Right forelimb (tissue), 1 donor: ENCODE results near the gene VAT1.
A peak's percentile ranks its signal among the peaks of the same experiment; 100 is the strongest.
"Not testable (repeated sequence)": the region's sequence is repeated elsewhere in the genome, so short reads cannot be mapped to it uniquely, and the experiment has no call there.

Source experiments
- DNase-seq: peaks from one replicate; pipeline ENCODE4 v3.0.0-alpha.2; 2018

Gene VAT1

GRCh38 chr17:43006639-43007551, 15.3 kb downstream of the VAT1 start, which contains the start of gene IFI35:
IFI35 (plus strand) TSS chr17:43006784; CDS start chr17:43006948, 164 bp downstream.
- DNase-seq: peak; percentile 86

GRCh38 chr17:43003542-43004172, 18.5 kb downstream of the VAT1 start:
- no peak for DNase-seq

GRCh38 chr17:43000894-43001293, 21.3 kb downstream of the VAT1 start:
- not testable (repeated sequence) for DNase-seq

DNA sequence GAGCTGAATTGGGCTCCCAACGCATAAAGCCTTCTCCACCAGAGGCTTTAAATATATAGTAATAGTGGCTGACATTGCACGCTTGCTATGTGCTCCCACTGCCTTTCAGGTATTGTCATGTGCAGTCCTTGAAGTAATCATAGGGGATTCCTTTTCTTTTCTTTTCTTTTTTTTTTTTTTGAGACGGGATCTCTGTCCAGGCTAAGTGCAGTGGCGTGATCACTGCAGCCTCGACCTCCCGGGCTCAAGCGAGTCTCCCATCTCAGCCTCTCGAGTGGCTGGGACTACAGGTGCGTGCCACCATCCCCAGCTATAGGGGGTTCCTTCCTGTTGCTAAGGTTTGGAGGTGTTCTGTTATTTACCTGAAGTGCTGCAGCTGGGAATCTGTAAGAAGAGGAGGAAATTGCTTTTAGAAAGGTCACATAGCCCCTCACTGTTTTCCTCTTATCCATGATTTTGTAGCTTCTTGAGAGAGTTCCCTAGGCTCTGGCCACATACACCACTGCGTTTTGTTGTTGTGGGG, 23.1 kb downstream of the VAT1 start:
- DNase-seq: no peak

- peak; percentile 98 for DNase-seq
Observed at GRCh38 chr17:42997984-42998938, 23.9 kb downstream of the VAT1 start, which contains the start of gene RPL27. RPL27 (plus strand) TSS chr17:42998419; CDS start chr17:42998751, 332 bp downstream.

DNA sequence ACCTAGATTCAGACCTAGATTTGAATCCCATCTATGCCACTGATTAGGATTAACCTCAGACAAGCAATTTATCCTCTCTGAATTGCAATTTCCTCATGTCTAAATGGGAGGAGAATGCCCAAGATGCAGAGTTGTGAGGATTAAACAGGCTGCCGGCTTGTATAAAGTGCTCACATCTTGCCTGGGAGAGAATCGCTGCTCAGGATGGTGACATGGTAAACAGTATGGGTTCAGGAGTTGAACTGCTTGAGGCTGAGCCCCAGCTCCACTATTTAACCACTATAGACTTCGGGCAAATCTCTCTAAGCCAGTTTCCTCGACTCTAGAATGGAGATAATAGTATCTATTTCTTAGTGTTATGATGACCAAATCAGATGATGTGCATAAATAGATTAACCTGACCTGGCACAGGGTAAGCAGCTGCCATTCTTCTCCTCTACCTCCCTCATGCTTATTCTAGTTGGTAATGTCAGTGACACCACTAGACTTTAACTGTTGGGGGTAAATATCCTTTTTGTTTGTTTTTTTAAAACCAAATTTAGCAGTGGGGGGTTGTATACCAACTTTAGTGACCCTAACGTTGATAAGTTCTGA, 24.7 kb downstream of the VAT1 start:
- DNase-seq: no peak

GRCh38 chr17:42993913-42994312, 28.3 kb downstream of the VAT1 start:
- not testable (repeated sequence) for DNase-seq

DNA sequence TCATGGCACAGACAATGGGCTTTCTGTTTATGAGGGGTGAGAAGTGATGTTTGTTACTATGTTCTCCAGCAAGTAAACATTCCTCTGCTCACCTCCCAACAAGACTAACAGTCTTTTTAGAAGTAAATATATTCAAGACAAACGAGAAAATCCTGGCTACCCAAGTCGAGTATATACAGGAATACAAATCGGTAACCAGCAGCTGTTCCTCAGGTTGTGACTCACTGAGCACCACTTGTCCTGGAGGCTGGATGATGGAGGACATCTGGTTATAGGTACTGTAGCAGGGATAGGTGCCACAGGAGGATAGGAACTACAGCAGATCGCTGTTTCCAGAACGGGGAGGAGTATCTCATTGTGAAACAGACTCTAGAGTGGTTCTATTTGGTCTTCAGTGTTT, 29.3 kb downstream of the VAT1 start:
- no peak for DNase-seq

DNA sequence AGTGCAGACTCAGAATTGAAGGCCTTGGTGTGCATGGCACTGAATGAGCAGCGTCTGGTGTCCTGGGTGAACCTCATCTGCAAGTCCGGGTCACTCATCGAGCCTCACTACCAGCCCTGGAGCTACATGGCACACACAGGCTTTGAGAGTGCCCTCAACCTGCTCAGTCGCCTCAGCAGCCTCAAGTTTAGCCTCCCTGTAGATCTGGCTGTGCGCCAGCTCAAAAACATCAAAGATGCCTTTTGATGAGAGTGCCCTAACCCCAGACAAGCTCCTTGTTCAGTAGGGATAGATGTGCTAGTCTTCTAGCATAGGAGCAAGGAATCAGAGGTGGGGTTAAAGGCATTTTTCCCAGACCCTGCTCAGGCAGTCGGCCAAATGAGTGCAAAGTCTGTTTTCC, 30.7 kb downstream of the VAT1 start:
- DNase-seq: no peak

DNA sequence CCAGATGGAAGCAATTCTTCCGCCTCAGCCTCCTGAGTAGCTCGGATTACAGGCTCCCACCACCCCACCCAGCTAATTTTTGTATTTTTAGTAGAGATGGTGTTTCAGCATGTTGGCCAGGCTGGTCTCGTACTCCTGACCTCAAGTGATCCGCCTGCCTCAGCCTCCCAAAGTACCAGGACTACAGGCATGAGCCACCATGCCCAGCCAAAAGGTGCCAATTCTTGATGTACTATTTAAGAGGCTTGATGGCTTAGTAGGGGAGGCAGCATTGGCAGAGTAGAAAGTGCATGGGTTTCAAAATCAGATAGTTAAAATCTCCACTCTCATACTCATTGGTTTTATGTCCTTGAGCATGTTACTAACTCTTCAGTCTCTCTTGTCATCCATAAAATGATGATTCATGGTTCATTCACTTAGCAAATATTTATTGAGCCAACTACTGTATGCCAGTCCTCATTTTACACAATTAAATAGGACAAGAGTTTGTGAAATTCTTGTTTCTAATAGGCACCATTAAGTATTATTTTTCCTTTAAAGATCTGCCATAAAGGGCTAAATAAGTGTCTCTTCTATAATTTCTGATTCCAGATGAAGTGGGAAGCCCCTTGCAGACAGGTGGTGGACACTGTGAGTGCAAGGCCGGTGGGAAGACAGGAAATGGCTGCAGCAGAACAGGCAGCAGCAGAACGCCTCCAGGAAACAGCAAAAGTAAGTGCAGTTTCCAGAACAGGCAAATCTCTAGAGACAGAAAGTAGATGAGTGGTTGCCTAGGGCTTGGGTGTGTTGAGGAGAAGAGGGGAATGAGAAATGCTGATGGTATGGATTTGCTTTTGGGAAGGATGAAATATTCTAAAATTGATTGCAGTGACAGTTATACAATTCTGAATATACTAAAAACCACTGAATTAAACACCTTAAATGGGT, 32.2 kb downstream of the VAT1 start:
- DNase-seq: no peak

DNA sequence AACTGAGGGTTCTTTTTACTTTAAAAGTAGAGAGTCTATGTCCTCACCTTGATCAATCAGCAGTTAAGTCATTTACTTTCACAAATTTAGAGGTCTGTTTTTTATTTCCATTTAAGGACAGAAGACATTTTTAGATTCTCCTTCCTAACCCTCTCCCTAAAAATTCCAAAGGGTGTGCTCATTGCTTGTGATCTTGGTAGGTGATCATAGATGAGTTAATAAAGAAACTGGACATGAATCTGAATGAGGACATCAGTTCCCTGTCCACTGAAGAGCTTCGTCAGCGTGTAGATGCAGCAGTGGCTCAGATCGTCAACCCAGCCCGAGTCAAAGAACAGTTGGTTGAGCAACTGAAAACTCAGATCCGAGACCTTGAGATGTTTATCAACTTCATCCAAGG, 33.0 kb downstream of the VAT1 start:
- DNase-seq: no peak

- DNase-seq: no peak
Observed at GRCh38 chr17:42985225-42985624, 37.0 kb downstream of the VAT1 start.

- DNase-seq: no peak
Observed at GRCh38 chr17:42982266-42982665, 39.9 kb downstream of the VAT1 start.

- DNase-seq: no peak
Observed at GRCh38 chr17:42980766-42981397, 41.3 kb downstream of the VAT1 start.

GRCh38 chr17:42980274-42980765, 41.9 kb downstream of the VAT1 start, which contains the start of gene RUNDC1:
RUNDC1 (plus strand) TSS chr17:42980565; CDS start chr17:42980577, 12 bp downstream.
- peak; percentile 94 for DNase-seq

GRCh38 chr17:42979511-42980273, 42.5 kb downstream of the VAT1 start, which contains the start of gene PTGES3L:
PTGES3L (minus strand) TSS chr17:42980080; CDS start chr17:42980053, 27 bp downstream.
- DNase-seq: peak; percentile 57

DNA sequence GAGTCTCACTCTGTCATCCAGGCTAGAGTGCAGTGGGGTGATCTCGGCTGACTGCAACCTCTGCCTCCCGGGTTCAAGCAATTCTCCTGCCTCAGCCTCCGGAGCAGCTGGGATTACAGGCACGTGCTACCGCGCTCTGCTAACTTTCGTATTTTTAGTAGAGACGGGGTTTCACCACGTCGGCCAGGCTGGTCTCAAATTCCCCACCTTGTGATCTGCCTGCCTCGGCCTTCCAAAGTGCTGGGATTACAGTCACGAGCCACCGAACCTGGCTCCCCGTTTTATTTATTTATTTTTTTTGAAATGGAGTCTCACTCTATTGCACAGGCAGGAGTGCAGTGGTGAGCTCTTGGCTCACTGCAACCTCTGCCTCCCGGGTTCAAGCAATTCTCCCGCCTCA, 46.5 kb downstream of the VAT1 start:
- DNase-seq: not testable (repeated sequence)

GRCh38 chr17:42975265-42975664, 46.9 kb downstream of the VAT1 start:
- no peak for DNase-seq

DNA sequence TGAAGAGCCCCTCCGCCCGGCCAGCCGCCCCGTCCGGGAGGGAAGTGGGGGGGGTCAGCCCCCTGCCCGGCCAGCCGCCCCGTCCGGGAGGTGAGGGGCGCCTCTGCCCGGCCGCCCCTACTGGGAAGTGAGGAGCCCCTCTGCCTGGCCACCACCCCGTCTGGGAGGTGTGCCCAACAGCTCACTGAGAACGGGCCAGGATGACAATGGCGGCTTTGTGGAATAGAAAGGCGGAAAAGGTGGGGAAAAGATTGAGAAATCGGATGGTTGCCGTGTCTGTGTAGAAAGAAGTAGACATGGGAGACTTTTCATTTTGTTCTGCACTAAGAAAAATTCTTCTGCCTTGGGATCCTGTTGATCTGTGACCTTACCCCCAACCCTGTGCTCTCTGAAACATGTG, 48.9 kb downstream of the VAT1 start:
- not testable (repeated sequence) for DNase-seq
